HG03457 (cell line): ENCODE results near the gene RASD2.
"Not testable (repeated sequence)": the region's sequence is repeated elsewhere in the genome, so short reads cannot be mapped to it uniquely, and the experiment has no call there.

Source experiments
- ATAC-seq: cut with Tn5 transposase; IDR thresholded peaks from one replicate; pipeline ENCODE4 v1.9.1; 2021; ENCODE audit warnings: moderate number of reproducible peaks; ENCODE audit not compliant: unreplicated experiment

Gene RASD2, protein sequence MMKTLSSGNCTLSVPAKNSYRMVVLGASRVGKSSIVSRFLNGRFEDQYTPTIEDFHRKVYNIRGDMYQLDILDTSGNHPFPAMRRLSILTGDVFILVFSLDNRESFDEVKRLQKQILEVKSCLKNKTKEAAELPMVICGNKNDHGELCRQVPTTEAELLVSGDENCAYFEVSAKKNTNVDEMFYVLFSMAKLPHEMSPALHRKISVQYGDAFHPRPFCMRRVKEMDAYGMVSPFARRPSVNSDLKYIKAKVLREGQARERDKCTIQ

DNA sequence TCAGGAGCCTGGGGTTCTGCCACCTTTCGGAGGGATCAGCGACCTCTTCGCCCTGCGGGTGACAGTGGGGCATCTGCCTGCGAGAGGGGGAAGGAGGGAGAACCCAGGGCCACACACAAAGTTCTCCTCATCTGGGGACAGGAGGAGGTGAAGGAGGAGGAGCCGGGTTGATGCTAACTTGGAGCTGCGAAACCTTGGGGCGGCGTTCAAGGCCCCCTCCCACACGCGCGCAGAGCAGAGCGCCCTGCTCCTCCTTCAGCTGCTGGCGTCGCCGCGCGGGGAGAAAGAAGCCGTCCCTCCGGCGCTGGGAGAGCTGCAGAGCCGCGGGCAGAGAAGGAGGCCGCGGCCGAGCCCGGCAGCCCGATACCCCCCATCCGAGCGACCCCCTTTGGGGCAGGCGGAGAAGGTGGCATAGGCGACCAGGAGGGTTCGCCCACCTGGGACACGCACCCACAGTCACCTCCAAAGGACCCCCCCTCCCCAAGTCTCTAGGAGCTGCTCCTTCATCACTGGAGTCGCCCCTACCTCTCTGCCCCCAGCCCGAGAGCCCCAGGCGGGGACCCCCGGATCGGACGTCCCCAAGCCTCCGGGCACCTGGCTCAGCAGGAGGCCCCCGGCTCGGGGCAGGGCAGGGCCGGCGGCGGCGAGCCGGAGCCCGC, at the start of gene RASD2:
RASD2 (plus strand) TSS at position 237 of the 659 bp plus-strand sequence. CDS start 5,979 bp downstream, outside the sequence.
- ATAC-seq, result no peak

DNA sequence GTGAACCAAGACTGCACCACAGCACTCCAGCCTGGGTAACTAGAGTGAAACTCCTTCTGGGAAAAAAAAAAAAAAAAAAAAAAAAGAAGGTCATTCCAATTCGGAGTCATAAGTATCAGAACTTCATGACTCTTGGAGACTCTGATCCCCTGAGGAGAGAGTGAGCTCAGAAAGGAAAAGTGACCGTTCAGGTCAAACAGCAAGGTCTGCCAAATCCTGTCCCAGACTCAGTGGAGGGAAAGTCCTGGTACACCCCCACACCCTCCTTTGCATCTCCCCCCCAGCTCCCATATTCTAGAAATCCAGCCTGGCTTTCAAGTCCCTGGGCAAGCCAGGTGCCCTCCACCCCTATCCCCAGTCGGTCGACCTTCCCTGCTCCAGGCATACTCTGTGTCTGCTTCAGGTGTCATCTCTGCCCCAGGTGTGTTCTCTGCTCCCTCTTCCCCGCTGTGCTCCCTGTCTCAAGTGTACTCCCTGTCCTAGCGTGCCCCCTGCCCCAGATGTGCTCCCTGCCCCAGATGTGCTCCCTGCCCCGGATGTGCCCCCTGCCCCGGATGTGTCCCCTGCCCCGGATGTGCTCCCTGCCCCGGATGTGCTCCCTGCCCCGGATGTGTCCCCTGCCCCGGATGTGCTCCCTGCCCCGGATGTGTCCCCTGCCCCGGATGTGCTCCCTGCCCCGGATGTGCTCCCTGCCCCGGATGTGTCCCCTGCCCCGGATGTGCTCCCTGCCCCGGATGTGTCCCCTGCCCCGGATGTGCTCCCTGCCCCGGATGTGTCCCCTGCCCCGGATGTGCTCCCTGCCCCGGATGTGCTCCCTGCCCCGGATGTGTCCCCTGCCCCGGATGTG, 49.3 kb upstream of the RASD2 start:
- ATAC-seq, result not testable (repeated sequence)

DNA sequence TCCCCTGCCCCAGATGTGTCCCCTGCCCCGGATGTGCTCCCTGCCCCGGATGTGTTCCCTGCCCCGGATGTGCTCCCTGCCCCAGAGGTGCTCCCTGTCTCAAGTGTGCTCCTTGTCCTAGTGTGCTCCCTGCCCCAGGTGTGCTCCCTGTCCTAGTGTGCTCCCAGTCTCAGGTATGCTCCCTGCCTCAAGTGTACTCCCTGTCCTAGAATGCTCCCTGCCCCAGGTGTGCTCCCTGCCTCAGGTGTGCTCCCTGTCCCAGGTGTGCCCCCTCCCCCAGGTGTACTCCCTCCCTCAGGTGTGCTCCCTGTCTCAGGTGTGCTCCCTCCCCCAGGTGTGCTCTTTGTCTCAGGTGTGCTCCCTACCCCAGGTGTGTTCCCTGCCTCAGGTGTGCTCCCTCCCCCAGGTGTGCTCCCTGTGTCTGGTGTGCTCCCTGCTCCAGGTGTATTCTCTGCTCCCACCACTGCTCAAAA, 48.7 kb upstream of the RASD2 start:
- no peak for ATAC-seq

DNA sequence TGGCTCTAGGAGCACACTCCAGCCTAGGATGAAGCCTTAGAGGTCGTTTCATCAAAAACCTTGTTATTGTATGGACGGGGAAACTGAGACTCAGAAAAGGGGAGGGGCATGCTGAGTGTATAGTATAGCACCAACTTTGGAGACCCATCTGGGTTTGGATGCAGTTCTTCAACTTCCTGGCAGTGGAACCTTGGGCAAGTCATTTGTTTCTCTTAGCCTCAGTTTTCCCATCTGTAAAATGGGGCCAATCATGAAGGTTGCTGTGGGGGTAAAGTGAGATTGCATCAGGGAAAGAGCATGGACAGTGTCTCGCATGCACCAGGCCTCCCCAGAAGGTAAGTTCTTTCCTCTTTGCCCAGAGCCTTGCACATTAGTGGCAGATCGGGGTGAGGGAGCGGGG, 47.6 kb upstream of the RASD2 start:
- no peak for ATAC-seq

DNA sequence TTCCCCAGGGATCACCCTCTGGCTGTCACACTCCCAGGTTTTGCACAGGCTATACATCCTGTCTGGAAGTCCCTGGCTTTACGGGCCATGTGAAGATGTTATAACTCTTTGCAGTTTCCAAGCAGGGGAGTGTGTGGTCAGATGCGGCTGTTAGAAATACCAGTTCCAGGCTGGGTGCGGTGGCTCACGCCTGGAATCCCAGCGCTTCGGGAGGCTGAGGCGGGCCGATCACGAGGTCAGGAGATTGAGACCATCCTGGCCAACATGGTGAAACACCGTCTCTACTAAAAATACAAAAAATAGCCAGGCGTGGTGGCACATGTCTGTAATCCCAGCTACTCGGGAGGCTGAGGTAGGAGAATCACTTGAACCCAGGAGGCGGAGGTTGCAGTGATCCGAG, 44.9 kb upstream of the RASD2 start:
- ATAC-seq, result not testable (repeated sequence)

DNA sequence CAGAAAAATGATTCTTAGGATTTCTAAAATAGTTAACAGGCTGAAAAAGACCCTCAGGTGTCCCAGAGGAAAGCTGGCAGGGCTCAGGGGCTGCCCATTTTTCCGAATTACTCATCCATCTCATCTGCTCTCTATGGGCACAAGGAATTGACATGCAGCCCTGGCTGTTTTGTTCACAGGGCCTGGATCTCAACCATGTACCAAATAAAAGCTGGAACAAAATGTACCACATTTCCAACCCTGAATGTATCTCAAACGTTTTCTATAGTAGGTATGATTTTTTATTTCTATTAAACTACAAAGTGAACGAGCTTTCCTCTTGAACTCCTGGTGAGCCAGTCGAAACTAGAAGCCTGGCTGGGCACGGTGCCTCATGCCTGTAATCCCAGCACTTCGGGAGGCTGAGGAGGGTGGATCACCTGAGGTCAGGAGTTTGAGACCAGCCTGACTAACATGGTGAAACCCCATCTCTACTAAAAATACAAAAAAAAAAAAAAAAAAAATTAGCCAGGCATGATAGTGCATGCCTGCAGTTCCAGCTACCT, 43.8 kb upstream of the RASD2 start:
- ATAC-seq, result no peak

DNA sequence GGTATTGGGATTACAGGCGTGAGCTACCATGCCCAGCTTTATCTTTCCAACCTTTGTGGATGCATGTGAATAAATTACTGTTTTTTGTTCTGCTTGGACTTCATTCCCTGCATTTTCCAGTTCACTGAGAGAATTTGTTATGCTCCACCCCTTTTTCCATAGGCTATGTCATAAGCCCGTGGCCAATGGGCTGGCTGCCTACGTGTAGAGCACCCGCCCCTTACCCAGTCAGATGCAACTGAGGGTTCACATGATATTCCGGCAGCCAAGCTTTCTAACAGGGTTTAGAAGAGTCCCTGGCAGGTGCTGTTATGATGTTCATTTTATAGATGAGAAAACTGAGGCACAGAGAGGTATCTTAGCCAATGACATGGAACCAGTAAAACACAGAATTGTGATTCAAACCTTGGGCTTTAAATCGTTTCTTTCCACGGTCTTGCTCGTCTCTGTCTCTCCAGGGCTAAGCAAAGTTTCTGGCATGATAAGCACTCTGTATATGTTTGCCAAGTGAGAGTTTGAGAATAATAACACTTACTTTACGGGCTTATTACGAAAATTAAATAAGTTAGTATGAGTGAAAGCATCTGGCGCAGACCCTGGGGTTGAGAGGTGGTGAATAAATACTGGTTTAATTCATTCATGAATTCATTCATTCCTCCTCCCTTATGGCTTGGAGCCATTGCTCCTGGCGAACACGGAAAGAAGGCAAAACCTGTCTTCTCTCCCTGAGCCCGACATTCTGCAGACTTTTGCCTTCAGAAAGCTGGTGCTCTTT, 42.4 kb upstream of the RASD2 start:
- no peak for ATAC-seq

DNA sequence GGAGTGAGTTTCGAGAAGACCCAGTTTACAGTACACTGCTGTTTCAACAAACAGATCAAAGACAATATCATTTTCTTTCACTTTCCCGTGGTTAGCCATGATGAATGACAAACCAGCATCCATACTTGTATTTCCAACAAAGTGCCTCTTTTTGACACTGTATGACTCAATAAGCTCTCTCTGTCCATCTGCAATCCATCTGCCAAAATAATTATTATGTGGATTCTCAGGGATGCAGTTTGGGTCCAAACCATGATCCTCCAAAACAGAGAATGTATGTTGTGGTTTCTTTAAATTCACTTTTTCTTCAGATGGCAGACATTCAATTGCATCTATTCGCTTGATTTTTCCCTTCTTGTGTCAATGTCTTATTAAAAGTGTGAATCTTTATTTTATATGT, 37.8 kb upstream of the RASD2 start:
- no peak for ATAC-seq

DNA sequence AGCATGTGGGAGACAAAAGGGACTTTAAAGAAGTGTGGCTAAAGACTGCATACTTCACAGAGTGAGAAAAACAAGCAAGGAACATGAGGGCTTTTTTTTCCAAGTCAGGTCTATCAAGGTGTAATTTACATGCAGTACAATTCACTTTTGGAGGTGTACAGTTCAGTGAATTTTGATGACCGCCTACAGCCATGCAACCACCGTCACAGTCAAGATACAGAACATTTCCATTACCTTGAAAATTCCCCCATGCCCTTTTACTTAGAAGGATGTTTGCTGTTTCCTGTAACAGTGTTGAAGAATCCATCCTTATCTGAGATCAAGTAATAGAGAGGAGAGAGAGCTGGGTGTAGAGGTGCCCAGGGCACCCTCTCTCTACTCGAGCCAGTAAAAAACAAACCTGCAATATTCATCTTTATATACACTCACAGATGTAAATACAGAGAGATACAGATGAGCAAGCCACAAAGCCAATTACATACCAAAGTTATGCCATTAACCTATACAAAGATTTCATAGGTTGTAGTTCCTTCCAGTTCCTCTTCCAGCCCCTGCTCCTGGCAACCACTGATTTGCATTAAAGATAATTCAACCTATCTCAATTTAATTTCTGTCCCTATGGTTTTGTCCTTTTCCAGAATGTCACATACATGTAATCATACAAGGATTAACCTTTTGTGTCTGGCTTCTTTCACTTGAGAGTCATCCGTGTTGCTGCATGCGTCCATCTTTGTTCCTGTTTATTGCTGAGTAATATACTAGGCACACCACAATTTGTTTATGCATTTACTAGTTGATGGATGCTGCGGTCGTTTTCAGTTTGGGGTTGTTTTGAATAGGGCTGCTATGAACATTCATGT, 35.0 kb upstream of the RASD2 start:
- ATAC-seq, result no peak

DNA sequence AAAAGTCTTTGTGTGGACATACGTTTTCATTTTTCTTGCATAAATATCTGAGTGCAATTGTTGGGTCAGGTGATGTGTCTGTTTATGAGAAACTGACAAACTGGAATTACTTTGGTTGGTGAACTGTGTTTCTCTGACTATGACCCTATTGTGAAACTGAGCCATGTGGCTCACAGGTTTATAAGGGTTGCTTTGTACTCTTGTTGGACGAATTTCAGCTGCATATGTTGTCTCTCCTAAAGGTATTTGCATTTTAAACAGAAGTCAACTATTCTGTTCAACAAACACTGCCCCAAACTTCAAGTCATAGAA, 34.4 kb upstream of the RASD2 start:
- ATAC-seq, result no peak

DNA sequence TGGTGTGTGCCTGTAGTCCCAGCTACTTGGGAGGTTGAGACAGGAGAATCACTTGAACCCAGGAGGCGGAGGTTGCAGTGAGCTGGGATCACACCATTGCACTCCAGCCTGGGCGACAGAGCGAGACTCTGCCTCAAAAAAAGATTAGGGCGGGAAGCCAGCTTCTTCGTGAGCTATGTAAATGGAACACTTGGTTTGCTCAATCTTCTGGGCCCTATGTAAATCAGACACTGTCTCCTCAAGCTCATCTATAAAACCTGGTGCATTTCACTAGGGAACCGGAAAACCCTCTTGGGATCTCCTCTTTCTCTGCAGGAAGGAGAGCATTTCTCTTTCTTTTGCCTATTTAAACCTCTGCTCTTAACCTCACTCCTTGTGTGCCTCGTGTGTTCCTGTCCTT, 32.8 kb upstream of the RASD2 start:
- ATAC-seq, result not testable (repeated sequence)

DNA sequence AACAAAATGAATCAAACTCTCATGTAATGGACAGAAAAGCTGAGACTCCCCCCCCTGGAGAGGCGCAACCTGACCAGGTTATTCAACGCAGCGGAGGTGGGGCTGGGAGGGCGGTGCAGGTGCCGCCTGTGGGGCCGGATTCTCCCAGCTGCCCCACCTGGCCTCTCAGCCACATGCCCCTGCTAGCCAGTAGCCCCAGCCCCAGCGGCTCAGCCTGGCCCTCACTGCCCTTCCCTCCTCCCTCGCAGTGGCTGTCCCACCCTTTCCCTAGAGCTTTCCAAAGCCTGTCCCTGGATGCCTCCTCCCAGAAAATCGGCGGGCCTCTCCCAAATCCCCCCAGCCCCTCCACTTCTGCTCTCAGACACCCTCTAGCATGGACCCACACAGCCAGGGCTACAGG, 31.2 kb upstream of the RASD2 start:
- no peak for ATAC-seq

DNA sequence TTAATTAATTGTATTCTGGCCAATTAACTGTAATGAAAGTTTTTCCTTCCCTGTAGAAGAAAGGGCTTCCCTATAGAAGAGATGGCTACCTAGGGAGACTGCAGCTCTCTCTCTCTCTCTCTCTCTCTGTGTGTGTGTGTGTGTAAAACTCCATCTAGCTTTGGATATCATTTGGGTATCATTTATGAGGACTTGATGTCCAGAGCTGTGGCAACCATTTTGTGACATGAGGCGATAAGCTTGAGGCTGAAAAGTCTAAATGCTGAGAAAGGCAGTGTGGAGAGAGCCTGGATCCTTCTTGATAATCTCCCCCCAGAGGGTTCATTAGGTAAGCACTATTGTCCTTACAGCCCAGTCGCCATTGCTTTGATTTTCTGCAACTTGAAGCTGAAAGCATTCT, 30.7 kb upstream of the RASD2 start:
- ATAC-seq, result no peak

DNA sequence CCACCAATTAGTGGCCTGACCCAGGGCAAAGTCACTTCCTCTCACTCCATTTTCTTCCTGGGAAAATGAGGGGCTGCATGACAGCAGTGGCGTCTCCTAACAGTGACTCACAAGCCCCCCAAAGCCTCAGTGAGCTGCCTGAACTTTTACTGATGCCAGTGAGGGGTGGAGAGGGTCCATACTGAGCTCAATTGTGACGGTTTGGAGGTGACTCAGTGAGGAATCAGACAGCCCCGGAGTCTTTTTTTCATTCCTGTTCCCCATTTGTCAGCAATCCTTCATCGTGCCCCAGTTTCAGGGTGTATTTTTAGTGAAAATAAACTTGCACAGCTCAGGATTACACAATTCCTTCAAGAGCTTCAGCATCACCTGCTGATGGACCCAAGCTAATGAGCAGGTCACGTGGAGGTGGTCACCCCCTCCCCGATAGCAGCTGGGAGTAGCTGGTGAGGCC, 30.1 kb upstream of the RASD2 start:
- no peak for ATAC-seq

DNA sequence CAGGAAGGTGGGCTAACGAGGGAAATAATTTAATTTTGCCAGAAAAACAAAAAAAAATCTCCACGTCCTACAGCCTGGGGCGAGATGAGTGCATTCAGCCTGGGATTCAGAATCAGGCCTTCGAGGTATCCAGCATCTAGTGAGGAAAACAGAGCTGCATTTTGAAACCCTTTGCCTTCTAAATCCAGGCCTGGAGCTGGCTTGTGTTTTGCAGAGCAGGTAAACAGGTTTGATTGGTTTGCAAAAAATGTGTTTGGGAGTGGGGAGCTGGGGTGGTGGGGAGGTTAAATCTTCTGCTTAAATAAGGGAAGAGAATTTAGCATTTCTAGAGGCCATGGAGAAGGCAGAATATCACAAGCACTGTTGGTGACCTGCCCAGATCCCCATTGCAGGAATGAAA, 29.7 kb upstream of the RASD2 start:
- ATAC-seq, result no peak

DNA sequence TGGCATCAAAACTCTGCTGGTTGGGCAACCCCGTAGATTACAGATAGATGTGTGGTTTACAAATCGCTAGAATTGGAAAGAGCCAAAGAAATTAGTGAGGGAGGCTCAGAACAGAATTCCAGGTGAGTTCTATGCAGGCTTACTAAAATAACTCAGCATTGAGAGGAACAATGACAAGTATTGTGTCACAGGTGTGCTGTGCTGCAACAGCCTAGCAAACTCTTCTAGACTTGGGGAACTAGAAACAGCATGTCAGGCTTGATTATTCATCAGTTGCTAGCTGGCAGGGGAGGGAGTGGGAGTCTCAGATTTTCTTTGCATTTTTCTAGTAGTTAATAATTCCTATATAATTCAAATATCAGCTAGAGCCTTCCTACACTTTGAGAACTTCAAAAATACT, 26.3 kb upstream of the RASD2 start:
- ATAC-seq, result no peak

DNA sequence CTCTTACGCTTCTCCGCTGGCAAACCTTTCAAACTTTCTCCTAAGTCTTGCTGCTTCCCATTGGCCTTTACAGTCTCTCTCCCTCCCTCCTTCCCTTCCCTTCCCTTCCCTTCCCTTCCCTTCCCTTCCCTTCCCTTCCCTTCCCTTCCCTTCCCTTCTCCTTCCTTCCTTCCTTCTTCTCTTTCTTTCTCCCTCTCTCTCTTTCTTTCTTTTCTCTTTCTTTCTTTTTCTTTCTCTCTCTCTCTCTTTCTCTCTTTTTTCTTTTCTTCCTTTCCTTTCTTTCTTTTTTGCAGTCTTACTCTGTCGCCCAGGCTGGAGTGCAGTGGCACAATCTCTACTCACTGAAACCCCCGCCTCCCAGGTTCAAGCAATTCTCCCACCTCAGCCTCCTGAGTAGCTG, 24.7 kb upstream of the RASD2 start:
- ATAC-seq, result not testable (repeated sequence)

DNA sequence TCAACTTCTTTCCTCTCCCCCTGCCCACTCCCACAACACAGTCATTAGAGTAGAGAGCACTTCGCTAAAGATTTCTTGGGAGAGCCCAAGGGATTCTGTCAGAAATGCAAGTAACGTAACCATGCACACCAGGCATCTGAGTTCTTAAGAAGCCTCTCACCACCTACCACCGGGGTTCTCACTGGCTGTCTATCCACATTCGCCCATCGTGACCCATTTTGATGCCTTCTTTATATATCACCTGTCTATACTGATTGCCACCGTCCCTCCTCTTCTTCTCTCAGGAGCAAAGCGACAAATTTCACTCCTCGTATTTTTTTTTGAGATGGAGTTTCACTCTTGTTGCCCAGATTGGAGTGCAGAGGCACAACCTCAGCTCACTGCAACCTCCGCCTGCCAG, 23.9 kb upstream of the RASD2 start:
- ATAC-seq, result no peak

DNA sequence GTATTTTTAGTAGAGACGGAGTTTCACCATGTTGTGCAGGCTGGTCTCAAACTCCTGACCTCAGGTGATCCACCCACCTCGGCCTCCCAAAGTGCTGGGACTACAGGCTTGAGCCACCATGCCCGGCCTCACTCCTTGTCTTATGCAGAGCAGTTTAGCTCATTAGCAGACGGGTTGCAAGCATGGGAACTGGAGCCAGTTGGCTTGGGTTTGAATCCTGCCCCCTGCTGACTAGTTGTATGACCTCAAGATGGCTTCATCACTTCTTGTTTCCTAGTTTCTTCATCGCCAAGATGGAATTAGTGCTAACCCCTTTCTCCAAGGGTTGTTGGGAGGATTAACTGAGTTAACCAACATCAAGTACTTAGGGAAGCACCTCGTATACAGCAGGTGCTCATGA, 23.4 kb upstream of the RASD2 start:
- no peak for ATAC-seq
